CD4-positive, alpha-beta memory T cell (primary cell): ENCODE data around the gene PLXNA2. TPM values are rescaled to one million over a fixed set of nuclear protein-coding genes. Genes with fewer than 3 reads are reported as not detected.

Experiments
- CTCF ChIA-PET: fragments of 350-600 bp; sonication (Branson Sonifier 250); formaldehyde crosslinking; loops from one replicate; lab custom pipeline; 2021; ENCODE audit warnings: inconsistent platforms; ENCODE audit not compliant: partially characterized antibody; lab: Charles Lee
- POLR2A ChIA-PET: fragments of 350-600 bp; sonication (Branson Sonifier 250); formaldehyde crosslinking; loops from one replicate; lab custom pipeline; 2021; ENCODE audit not compliant: partially characterized antibody; lab: Charles Lee
- DNase-seq, 5 donors: peaks; one replicate each; pipeline versions ENCODE4 v3.0.0 to v3.0.0-alpha.2; 2020 to 2022; ENCODE audit warnings: mixed read lengths in 1 of 5
- H3K27ac ChIP-seq: one replicate; pipeline ENCODE4 v1.7.0; 2013; ENCODE audit warnings: low read depth, low read length
- H3K27me3 ChIP-seq: 2 replicates; pipeline ENCODE4 v1.7.0; 2013; ENCODE audit warnings: mild to moderate bottlenecking, low read length, moderate library complexity; ENCODE audit not compliant: insufficient read depth
- H3K36me3 ChIP-seq: 2 replicates; pipeline ENCODE4 v1.7.0; 2013; ENCODE audit warnings: mild to moderate bottlenecking, low read length, moderate library complexity; ENCODE audit not compliant: insufficient read depth
- H3K4me1 ChIP-seq: 2 replicates; pipeline ENCODE4 v1.7.0; 2013; ENCODE audit warnings: mild to moderate bottlenecking, low read length, moderate library complexity; ENCODE audit not compliant: insufficient read depth
- H3K4me3 ChIP-seq, 2 donors: one replicate each; pipeline ENCODE4 v1.7.0; 2013; ENCODE audit warnings: low read length in 2 of 2, mild to moderate bottlenecking in 1 of 2
- H3K9me3 ChIP-seq, 2 donors: one replicate each; pipeline ENCODE4 v1.7.0; 2013; ENCODE audit warnings: low read length in 2 of 2, control low read depth in 1 of 2; ENCODE audit not compliant: control insufficient read depth in 1 of 2
- H3K27ac Mint-ChIP-seq, 7 donors: one replicate each; pipeline ENCODE4 v1.8.0; 2020 to 2021; ENCODE audit warnings: mixed read lengths in 7 of 7, mild to moderate bottlenecking in 6 of 7, inconsistent platforms in 3 of 7, moderate library complexity in 3 of 7
- H3K27me3 Mint-ChIP-seq, 2 donors: one replicate each; pipeline ENCODE4 v1.8.0; 2020 to 2021; ENCODE audit warnings: mixed read lengths in 2 of 2
- H3K36me3 Mint-ChIP-seq, 2 donors: one replicate each; pipeline ENCODE4 v1.8.0; 2020 to 2021; ENCODE audit warnings: mixed read lengths in 2 of 2, inconsistent platforms in 1 of 2, mild to moderate bottlenecking in 1 of 2
- H3K4me1 Mint-ChIP-seq, 4 donors: one replicate each; pipeline ENCODE4 v1.8.0; 2020 to 2021; ENCODE audit warnings: mixed read lengths in 4 of 4, mild to moderate bottlenecking in 1 of 4
- H3K4me3 Mint-ChIP-seq, 8 donors: one replicate each; pipeline ENCODE4 v1.8.0; 2020 to 2021; ENCODE audit warnings: mixed read lengths in 8 of 8, mild to moderate bottlenecking in 7 of 8, moderate library complexity in 6 of 8, inconsistent platforms in 3 of 8
- H3K9me3 Mint-ChIP-seq, 8 donors: one replicate each; pipeline ENCODE4 v1.8.0; 2020 to 2021; ENCODE audit warnings: mixed read lengths in 8 of 8, mild to moderate bottlenecking in 5 of 8, inconsistent platforms in 3 of 8, moderate library complexity in 1 of 8
- intact Hi-C: fragments of 100-400 bp; cut with micrococcal nuclease; formaldehyde crosslinking; loops from one replicate; pipeline ENCODE4 v1.15.1; 2023
- polyA plus RNA-seq, 2 donors: library from polyadenylated mRNA; unstranded; fragments of 300-500 nt; fragmentation: Illumina TruSeq; gene quantifications; one replicate each; pipeline ENCODE4 v1.2.3, GENCODE V29; 2021
- total RNA-seq, 2 experiments: library from RNA; stranded (reverse); gene quantifications; one replicate each; pipeline ENCODE4 v1.2.3, GENCODE V29; 2021

The PLXNA2 gene
- total and polyA plus RNA-seq, 4 experiments from 2014 or later: 0.10 to 4.0 (median 1.8) TPM

DNA sequence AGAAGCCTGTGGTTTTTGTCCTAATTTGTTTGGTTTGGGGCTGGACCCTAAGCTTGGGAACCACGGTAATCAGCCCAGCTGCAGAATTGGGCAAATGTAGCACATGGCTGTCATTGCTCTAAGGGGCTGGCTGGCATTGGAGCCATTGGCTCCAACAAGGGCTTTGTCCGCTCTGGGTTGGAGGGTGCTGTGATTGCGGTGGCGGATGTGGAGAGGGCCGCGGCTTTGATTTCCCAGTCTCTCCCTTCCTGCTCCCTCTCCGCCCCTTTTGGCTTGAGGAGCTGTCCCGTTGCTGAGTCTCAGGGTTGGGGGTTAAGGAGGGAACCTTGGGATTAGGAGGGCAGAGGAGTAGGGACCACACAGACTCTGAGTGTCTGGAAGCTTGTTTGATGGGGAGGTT is 241.5 kb downstream of the PLXNA2 start:
- peaks cover 0 to 4% of the 10 kb centered on the region in 2 donors for H3K27me3 Mint-ChIP-seq
- POLR2A ChIA-PET: no interaction called here
- Histone ChIP-seq H3K4me1 (no peaks in the 10 kb centered on the region), H3K36me3 (no peaks in the 10 kb centered on the region), H3K27ac (no peak overlapping the region), H3K27me3 (no peaks in the 10 kb centered on the region), H3K4me3 (no peak overlapping the region), H3K9me3 (no peaks in the 10 kb centered on the region)
- no peak overlapping the region for H3K4me3 Mint-ChIP-seq
- intact Hi-C loops: no loop called here
- H3K27ac Mint-ChIP-seq: no peak overlapping the region
- DNase-seq: no peak
- peaks cover 0 to 4% (median under 1%) of the 10 kb centered on the region in 8 donors for H3K9me3 Mint-ChIP-seq
- no peaks in the 10 kb centered on the region for H3K4me1 Mint-ChIP-seq
- H3K36me3 Mint-ChIP-seq: no peaks in the 10 kb centered on the region
- CTCF ChIA-PET: interaction anchor here (1.0 to 1.4 kb wide), 3 partner anchors 9 to 20 kb away, joined by 3 to 5 read pairs (median 3); no protein-coding TSS in a partner anchor

DNA sequence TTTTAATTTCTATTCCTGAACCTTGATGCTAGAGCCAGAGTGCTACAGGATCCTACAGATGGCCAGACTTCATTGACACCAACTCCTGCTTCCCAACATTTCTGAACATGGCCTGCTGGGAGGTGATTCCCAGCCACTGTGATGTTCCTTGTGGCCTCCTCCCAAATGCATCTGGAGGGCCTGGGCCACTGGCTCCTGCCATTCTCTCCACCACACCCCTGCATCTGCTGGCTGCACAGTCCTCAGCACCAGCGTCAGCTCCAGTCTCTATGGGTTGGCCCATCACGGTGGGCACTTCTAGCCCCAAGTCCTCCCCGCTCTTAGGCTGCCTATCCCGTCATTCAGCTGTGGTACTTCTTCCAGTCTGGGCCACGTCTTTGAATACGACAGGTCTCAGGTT is 242.1 kb downstream of the PLXNA2 start:
- no peaks in the 10 kb centered on the region for H3K9me3 ChIP-seq
- ChIA-PET CTCF (interaction anchor here (1.4 kb wide), 1 partner anchor 11 kb away, joined by 3 read pairs; no protein-coding TSS in a partner anchor), POLR2A (no interaction called here)
- H3K4me3 Mint-ChIP-seq: no peak overlapping the region
- H3K36me3 Mint-ChIP-seq: no peaks in the 10 kb centered on the region
- no peaks in the 10 kb centered on the region for H3K27me3 ChIP-seq
- no peaks in the 10 kb centered on the region for H3K36me3 ChIP-seq
- no peak for DNase-seq
- no peak overlapping the region for H3K4me3 ChIP-seq
- H3K27ac ChIP-seq: no peak overlapping the region
- H3K27me3 Mint-ChIP-seq: peaks cover 0 to 4% of the 10 kb centered on the region in 2 donors
- H3K27ac Mint-ChIP-seq: no peak overlapping the region
- intact Hi-C loops: no loop called here
- no peaks in the 10 kb centered on the region for H3K4me1 ChIP-seq
- peaks cover 0 to 4% (median under 1%) of the 10 kb centered on the region in 8 donors for H3K9me3 Mint-ChIP-seq
- no peaks in the 10 kb centered on the region for H3K4me1 Mint-ChIP-seq

DNA sequence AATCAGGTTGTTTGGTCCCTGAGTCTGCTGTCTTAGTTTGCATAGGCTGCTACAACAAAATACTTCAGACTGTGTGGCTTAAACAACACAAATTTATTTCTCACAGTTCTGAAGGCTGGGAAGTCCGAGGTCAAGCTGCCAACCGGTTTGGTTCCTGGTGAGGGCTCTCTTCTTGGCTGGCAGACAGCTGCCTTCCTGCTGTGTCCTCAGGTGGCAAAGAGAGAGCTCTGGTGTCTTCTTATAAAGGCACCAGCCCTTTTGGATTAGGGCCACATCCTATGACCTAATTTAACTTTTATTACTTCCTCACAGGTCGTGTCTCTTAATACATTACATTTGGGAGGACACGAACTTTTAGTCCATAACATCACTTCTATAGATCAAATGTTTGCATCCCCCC is 243.7 kb downstream of the PLXNA2 start:
- no peak overlapping the region for H3K4me3 Mint-ChIP-seq
- no peaks in the 10 kb centered on the region for H3K4me1 ChIP-seq
- H3K9me3 Mint-ChIP-seq: peaks cover 0 to 2% (median 0%) of the 10 kb centered on the region in 8 donors
- H3K36me3 ChIP-seq: no peaks in the 10 kb centered on the region
- peaks cover 0 to 2% of the 10 kb centered on the region in 2 donors for H3K27me3 Mint-ChIP-seq
- CTCF ChIA-PET: interaction anchor here (0.7 to 3.6 kb wide), 2 partner anchors 22 to 115 kb away, joined by 5 to 26 read pairs; no protein-coding TSS in a partner anchor
- DNase-seq: no peak
- no peak overlapping the region for H3K27ac ChIP-seq
- no peaks in the 10 kb centered on the region for H3K36me3 Mint-ChIP-seq
- no peak overlapping the region for H3K27ac Mint-ChIP-seq
- no peaks in the 10 kb centered on the region for H3K27me3 ChIP-seq
- no peaks in the 10 kb centered on the region for H3K4me1 Mint-ChIP-seq
- H3K9me3 ChIP-seq: no peaks in the 10 kb centered on the region
- intact Hi-C loops: no loop called here
- POLR2A ChIA-PET: no interaction called here
- no peak overlapping the region for H3K4me3 ChIP-seq

DNA sequence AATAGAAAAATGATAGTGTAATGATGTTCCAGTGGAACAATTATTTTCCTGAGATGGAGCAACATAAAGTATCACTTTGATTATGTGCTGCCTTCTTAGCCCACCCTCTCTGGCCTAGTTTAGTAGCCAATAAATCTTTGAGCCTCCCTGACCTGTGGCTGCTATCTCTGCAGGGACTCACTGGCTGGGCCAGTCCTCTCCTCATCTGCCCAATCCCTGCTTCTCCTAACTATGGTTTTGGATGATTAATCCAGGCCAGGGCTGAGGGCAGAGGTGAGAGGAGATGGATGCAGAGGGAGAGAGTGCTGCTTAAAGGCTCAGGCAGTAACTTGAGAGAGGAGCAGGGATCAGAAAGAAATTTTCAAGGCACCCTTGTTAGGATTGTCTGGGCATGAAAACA is 244.2 kb downstream of the PLXNA2 start:
- H3K36me3 ChIP-seq: no peaks in the 10 kb centered on the region
- CTCF ChIA-PET: interaction anchor here (3.6 kb wide), 1 partner anchor 115 kb away, joined by 26 read pairs; no protein-coding TSS in a partner anchor
- H3K27ac Mint-ChIP-seq: peak overlapping the region in 1 of 7 donors; percentile 10
- POLR2A ChIA-PET: no interaction called here
- no peaks in the 10 kb centered on the region for H3K4me1 ChIP-seq
- H3K27ac ChIP-seq: no peak overlapping the region
- no peaks in the 10 kb centered on the region for H3K4me1 Mint-ChIP-seq
- H3K9me3 ChIP-seq: no peaks in the 10 kb centered on the region
- intact Hi-C loops: no loop called here
- H3K4me3 ChIP-seq: no peak overlapping the region
- H3K4me3 Mint-ChIP-seq: no peak overlapping the region
- no peak for DNase-seq
- H3K27me3 ChIP-seq: no peaks in the 10 kb centered on the region
- H3K27me3 Mint-ChIP-seq: peaks cover 0 to 2% of the 10 kb centered on the region in 2 donors
- no peaks in the 10 kb centered on the region for H3K36me3 Mint-ChIP-seq
- H3K9me3 Mint-ChIP-seq: peaks cover 0 to 2% (median 0%) of the 10 kb centered on the region in 8 donors

DNA sequence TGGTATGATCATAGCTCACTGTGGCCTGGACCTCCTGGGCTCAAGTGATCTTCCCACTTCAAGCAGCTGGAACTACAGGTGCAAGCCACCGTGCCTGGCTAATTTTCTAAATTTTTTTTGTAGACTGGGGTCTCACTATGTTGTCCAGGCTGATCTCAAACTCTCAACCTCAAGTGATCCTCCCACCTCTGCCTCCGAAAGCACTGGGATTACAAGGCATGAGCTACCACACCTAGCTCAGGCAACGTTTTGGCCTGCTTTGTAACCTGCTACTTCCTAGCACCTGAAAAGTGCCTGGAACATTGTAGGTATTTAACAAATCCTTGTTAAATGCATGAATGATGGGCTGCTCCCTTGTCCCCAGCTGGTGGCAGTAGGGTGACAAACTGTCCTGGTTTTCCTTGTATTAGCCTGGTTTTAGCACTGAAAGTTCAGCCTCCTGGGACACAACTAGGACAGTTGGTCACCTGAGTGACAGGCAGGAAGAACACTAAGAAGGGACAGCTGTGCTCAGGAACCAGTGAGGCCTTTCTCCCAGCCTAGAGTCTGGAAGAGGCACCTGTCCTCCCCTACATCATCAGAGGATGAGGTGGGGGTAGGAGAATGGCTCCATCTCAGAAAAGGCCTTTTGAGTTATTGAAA is 244.8 kb downstream of the PLXNA2 start:
- Mint-ChIP-seq H3K27me3 (peaks cover 0 to 2% of the 10 kb centered on the region in 2 donors), H3K4me1 (no peaks in the 10 kb centered on the region), H3K27ac (no peak overlapping the region), H3K4me3 (no peak overlapping the region), H3K36me3 (no peaks in the 10 kb centered on the region), H3K9me3 (peaks cover 0 to 2% (median 0%) of the 10 kb centered on the region in 8 donors)
- ChIA-PET POLR2A (no interaction called here), CTCF (interaction anchor here (0.9 to 3.6 kb wide), 4 partner anchors 9 to 114 kb away, joined by 3 to 26 read pairs (median 14); no protein-coding TSS in a partner anchor)
- DNase-seq: no peak
- Histone ChIP-seq H3K36me3 (no peaks in the 10 kb centered on the region), H3K27ac (no peak overlapping the region), H3K4me3 (no peak overlapping the region), H3K9me3 (no peaks in the 10 kb centered on the region), H3K4me1 (no peaks in the 10 kb centered on the region), H3K27me3 (no peaks in the 10 kb centered on the region)
- intact Hi-C loops: no loop called here

DNA sequence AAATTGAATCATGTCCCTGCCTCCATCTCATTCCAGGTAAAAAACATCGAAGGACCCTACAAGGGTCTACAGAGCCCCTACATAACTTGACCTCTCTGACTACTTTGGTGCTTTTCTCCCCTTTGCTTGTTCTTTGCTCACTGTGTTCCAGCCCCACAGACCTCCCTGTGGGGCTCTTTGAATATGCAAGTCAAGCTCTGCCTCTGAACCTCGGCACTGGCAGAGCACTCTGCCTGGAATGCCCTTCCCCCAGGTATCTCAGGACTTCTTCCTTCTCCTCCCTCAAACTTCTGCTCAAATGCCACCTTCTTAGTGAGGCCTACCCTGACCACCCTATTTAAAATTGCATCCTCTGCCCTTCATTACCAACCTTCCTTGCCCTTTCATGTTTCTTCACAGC is 245.5 kb downstream of the PLXNA2 start:
- Mint-ChIP-seq H3K27ac (no peak overlapping the region), H3K4me3 (no peak overlapping the region)
- POLR2A ChIA-PET: no interaction called here

DNA sequence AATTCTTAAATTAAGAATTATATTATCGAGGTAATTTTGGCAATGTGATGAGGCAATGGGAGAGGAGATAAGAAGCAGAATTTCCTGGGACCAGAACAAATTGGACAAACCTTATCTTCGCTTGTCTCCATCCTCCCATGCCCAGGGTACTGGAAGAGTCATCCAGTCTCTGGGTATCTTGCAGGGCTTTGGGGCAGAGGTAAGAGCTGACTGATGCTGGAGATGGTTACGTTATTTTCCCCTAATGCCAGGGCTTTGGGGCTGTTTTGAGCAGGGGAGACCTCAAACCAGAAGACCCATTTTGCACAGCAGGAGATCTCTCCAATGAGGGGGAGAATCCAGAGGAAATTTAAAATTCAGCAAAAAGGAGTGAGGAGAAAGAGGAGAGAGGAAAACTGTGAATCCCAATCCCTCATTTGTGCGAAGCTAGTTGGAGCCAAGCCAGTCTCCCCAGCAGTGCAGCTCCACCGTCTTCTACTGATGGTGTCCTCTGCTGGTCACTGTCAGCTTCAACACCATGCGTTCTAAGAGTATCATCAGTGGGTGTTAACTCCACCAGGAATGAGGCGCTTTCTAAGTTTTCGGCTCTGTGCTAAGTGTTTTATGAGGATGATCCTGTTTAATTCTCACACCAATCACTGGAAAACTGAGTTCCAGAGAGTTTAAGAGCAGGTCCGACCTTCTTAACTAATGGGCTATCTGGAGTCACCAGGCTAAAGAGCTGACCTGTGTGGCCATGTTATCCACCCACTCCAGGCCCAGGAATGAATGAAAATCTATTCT is 246.5 kb downstream of the PLXNA2 start:
- no peaks in the 10 kb centered on the region for H3K36me3 ChIP-seq
- no peaks in the 10 kb centered on the region for H3K4me1 ChIP-seq
- Mint-ChIP-seq H3K4me3 (no peak overlapping the region), H3K36me3 (no peaks in the 10 kb centered on the region), H3K9me3 (peaks cover 0 to 2% (median 0%) of the 10 kb centered on the region in 8 donors), H3K27me3 (peaks cover 4% of the 10 kb centered on the region in 2 donors), H3K4me1 (no peaks in the 10 kb centered on the region), H3K27ac (no peak overlapping the region)
- H3K9me3 ChIP-seq: no peaks in the 10 kb centered on the region
- peak in 4 of 5 donors; percentile 20 to 36 (median 30) for DNase-seq
- no peak overlapping the region for H3K4me3 ChIP-seq
- no peak overlapping the region for H3K27ac ChIP-seq
- intact Hi-C loops: no loop called here
- POLR2A ChIA-PET: no interaction called here
- no peaks in the 10 kb centered on the region for H3K27me3 ChIP-seq
- CTCF ChIA-PET: interaction anchor here (1.0 to 3.6 kb wide), 12 partner anchors 9 to 247 kb away, joined by 3 to 26 read pairs (median 5); partner anchors contain the start of gene PLXNA2

More for the DNA sequence above, 245.5 kb downstream of the PLXNA2 start:
- Mint-ChIP-seq H3K4me1 (no peaks in the 10 kb centered on the region), H3K27me3 (peaks cover 1 to 3% of the 10 kb centered on the region in 2 donors), H3K9me3 (peaks cover 0 to 2% (median 0%) of the 10 kb centered on the region in 8 donors), H3K36me3 (no peaks in the 10 kb centered on the region)
- Histone ChIP-seq H3K9me3 (no peaks in the 10 kb centered on the region), H3K27ac (no peak overlapping the region), H3K4me3 (no peak overlapping the region), H3K4me1 (no peaks in the 10 kb centered on the region), H3K27me3 (no peaks in the 10 kb centered on the region), H3K36me3 (no peaks in the 10 kb centered on the region)
- CTCF ChIA-PET: interaction anchor here (0.9 to 3.6 kb wide), 6 partner anchors 9 to 246 kb away, joined by 3 to 26 read pairs (median 10); partner anchors contain the start of gene PLXNA2
- DNase-seq: no peak
- intact Hi-C loops: no loop called here
